Stimulated activated CD8-positive, alpha-beta memory T cell treated with anti-CD3 and anti-CD28 coated beads, Interleukin-15, amount 100 ng/mL, for 4 hours (primary cell): Measurements from ENCODE around the gene LZIC.
"Not testable (repeated sequence)": the region's sequence is repeated elsewhere in the genome, so short reads cannot be mapped to it uniquely, and the experiment has no call there.

Source experiments
- DNase-seq, 2 donors: peaks; one replicate each; pipeline ENCODE4 v3.0.0-alpha.2; 2020; ENCODE audit warnings: low read depth in 2 of 2

LZIC gene

DNA sequence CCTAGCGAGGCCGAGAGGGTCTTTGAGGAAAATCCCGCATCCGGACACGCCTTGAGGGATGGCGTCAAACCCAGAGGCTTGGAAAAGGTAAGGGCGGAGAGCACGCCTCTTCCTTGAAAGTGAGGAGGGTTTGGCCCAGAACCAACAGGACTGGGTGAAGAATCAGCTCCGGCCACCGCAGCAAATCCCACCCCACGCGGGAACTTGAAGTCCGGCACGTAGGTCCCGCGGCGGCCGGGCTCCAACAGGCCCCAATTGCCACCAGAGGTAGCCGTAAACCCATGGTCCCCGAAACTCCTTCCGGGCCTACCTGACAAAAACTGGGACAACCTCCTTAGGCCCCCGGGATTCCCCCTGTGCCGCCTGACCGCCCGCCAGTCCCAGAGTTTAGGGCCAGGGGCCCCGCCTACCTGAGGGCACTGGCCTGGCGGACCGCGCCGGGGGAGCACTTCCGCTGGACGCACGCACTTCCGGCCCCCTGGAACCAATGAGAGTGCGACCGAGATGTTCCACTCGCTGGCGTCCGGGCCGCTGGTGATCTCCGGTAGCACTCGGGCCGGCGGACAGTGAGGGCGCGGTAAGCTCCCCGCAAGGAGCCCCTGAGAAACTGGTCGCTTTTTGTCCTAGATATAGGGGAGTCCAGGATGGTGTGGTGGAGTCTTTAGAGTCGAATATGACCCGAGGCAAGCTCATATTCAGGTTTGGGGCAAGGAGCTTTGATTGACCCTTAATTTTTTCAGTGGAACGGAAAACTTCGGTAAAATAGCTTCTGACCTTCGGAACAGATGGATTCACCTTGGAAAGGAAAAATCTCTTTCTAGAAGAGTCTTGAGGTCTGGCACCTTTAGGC lies at the start of gene LZIC, which contains the start of gene NMNAT1:
LZIC (minus strand) TSS at position 453 of the 850 bp plus-strand sequence. CDS start 6,772 bp downstream, outside the sequence.
NMNAT1 (plus strand) TSS at position 537 of the 850 bp plus-strand sequence. CDS start 28,599 bp downstream, outside the sequence.
- DNase-seq = peak; percentile 77

DNA sequence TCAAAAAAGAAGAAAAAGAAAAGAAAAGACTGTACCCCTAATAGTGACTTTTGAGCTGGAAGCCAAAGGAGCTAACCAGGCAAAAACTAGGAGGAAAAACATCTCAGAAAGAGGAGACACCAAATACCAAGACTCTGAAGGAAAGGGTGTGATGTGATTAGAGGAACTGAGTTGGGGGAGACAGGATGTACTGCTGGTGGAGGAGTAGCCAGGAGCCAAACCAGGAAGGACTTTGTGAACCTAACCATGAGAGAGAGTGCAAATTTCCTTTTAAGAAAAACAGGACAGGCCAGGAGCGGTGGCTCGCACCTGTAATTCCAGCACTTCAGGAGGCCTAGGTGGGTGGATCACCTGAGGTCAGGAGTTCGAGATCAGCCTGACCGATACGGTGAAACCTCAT lies 49.7 kb upstream of the LZIC start:
- DNase-seq = no peak

DNA sequence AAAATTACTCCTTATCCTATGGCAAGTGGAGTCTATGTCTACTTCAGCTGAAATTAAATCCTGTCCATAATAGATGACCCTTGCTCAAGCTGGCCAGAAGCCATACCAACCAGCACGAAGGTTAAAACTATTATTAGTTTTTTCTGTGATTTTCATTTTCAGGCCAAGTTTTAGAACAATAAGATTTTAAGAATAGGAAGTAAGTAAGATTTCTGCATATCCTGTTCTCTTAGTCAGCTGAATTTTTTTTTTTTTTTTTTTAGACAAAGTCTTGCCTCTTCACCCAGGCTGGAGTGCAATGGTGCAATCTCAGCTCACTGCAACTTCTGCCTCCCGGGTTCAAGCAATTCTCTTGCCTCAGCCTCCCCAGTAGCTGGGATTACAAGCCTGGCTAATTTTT lies 47.8 kb upstream of the LZIC start:
- no peak for DNase-seq

DNA sequence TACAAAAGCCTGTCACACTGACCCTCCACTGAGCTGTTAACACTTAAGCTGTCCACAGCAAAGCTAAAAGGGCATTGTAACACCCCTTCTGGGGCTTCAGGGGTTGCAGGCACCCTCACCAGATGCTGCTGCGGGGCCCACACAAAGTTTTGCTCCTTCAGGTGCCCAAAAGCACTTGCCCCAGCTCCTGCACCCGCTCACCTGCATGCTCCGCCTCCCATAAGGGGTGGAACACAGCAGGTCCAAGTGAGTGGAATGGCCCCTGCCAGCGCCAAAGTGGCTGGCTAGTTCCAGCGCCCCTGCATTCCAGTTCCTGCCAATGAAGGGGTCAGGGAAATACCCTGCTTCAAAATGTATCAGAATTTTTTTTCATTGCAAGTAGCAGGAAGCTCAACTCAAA lies 46.6 kb upstream of the LZIC start:
- DNase-seq = no peak

DNA sequence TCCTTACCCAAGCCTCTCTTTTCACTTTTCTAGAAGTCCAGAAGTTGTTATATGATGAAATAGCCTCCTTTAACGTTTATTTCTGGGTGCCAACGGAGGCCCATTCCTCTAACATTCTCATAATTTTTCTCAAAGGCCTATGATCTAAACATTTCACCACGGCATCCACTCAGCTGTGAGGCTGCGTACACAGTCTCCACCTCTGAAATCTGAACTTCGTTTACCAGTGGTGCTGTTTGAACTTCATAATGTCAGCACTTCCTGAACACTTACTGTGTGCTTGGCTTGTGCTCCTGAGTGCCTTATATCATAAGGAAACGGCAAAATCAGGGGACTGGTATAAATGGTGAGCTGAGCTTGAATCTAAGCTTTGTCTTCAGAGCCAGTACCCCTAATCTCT lies 41.8 kb upstream of the LZIC start:
- DNase-seq = no peak

DNA sequence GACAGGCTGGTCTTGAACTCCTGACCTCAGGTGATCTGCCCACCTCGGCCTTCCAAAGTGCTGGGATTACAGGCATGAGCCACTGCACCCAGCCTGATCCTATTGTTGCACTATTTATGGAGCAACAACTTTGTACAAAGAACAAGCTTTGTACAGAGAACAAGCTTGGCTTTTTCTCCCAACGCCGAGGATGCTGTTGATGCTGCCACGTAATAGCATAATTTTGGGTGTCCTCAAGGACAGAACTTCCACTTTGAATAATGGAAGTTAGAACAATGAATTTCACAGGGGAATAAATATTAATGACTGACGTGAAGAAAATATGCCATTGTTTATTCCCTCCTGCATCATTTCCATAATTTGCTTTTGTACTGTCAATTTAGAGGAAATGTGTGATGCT lies 41.1 kb upstream of the LZIC start:
- no peak for DNase-seq

DNA sequence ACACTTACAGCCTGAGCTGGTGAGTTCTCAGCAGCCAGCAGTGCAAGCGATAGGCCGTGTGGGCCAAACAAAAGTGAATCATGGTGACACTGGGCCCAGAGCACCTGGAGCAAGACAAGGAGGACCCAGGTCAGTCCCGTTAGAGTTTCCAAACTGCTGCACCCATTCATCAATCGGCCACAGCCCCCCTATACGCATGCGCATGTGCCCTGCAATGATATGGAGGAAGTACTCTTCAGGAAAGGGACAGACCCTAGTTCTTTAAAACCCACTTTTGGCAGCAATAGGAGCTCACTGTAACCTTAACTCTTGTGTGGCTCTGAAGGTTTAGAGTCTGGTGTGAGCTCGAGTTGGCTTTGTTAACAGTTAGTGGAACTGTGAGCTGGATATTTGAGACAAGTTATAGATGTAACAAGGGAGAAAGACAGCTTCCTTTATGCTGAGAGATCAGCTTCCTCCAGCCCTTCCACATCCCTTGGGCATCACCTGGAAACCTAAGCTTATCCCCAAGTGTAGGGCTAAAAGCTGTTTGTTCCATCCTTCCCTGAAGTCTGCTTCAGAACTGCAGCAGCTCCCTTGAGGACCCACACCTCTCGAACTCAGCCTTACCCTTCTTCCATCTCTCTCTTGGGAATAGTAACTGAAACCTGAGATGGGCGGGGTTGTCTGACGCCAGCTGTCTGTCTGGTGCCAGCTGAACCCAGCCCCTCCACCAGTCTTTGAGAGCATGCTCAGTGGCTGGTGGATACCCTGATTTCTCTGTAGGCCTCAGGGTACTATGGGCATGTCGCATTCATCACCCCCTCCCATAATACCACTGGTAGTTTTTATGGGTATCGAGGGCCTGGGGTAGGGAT lies 17.7 kb upstream of the LZIC start:
- DNase-seq = no peak

DNA sequence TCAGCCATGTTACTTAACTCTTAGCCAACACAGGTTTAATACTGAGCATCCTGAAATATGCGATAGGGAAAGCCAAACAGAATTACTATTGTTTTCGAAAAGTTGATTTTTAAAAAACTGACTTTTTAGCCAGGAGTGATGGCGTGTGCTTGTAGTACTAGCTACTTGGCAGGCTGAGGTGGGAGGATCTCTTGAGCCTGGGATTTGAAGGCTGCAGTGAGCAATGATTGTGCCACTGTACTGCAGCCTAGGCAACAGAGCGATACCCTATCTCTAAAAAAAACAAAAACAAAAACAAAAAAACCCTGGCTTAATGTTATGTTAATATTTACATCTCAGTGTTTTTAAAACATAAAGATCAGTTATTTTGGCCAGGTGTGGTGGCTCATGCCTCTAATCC lies 16.8 kb upstream of the LZIC start:
- DNase-seq = no peak

DNA sequence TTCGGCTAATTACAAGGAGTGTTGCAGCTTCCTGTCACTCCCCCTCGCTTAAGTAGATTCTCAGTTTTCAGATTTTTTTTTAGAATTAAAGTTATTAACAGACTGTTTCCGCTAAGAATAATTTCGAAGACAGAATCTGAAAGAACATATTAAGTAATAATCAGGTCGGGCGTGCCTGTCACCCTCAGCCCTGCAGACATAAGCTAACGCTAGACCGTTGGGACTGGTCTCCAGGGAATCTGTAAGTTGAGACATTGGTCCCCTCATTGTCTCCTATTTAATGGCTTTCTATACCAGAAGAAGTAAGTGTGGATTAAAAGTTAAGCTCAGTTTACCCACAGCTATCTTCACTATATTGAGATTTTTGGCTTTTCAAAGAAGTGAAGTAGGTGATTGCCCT lies 14.5 kb upstream of the LZIC start:
- DNase-seq = no peak

DNA sequence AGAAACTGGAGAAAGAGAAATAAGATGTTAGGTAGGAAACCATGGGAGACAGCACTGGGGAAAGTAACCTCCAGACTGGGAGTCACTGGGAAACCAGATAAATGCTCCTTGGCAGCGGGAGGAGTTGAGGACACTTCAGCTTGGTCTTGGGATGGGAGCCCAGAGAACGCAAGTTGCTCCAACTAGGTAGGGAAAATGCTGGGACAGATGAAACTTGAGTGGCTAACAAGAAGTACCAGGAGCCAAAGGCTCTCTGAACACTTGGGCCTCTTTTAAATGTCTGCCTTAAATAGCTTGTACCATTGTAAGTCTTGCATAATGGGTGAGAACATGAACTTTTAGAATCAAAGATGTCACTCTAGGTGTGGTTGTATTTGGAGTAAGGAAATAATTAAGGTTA lies 3.1 kb upstream of the LZIC start:
- DNase-seq = no peak

DNA sequence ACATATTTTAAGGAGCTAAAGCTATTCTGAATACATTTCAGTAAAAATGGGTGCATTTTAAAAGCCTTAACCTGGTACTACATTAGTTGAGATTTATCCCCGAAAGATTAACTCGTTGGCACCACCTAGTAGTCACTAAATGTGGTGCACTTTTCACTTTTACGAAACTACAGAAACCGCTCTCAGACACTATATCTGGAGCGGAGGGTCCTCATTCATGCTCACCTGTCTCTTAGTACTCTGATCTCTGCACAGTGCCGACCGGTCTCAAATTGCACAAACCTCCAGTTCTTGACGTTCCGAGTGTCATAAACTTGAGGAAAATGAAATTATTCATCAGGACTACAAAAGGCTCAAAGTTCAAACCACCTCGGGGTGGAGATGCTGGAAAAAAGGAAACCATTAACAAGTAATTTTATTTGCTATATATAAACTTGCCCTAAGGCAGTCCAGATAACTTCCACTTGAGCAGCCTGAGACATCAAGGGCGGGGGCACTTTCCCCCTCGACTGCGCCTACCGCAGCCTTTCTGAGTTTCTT lies 722 bp downstream of the LZIC start:
- peak in 1 of 2 donors; percentile 1 for DNase-seq

DNA sequence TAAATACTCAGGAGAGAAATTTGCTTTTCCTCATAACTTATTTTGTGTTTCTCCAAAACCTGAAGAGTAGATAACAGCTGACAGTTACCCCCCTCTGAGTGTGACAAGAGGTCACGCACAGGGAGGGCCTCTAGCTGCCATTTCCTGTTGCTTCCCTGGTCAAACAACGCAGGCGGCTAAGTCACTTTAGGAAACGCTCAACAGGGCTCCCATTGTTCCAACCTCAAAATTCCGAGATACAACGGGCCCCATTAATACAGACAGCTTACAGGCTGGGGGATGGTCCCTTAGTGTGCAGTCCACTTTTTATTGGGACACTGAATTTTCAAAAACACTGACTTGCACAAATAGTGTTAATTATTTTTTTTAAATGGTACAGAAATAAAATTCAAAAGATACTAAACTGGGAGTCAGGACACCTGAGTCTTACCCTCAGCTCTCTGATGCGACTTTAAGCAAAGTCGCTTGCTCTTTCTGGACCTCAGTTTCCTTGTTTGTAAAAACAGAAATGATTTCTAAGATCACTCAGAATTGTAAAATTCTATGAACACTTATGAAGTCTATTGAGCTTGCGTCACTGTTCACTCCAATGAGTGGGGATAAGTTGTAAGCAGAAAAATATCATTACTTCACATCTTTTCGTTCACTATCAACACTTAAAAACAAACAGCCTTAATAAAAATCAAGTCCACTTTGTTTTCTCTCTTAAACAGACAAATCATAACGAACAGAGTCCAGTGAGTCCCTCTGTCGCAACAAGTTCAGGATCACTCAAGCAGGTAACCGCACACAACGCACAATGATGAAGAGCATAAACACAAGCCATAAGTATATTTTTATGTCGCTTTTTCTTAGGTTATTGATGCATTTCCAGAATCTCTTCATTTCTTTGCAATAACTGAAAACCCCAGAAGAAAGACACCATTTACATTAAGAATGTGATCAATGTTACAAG lies 13.5 kb downstream of the LZIC start:
- DNase-seq = no peak

DNA sequence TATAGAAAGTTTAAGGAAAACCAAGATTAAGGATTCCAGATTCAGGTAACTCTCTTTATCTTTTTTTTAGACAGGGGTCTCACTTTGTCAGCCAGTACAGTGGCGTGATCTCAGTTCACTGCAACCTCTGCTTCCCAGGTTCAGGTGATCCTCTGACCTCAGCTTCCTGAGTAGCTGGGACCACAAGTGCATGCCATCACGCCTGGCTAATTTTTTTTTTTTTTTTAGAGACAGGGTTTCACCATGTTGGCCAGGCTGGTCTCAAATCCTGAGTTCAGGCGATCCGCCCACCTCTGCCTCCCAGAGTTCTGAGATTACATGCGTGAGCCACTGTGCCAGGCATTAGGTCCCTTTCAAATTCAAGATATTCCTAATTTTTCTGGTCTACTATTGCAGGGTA lies 15.9 kb downstream of the LZIC start:
- no peak for DNase-seq

DNA sequence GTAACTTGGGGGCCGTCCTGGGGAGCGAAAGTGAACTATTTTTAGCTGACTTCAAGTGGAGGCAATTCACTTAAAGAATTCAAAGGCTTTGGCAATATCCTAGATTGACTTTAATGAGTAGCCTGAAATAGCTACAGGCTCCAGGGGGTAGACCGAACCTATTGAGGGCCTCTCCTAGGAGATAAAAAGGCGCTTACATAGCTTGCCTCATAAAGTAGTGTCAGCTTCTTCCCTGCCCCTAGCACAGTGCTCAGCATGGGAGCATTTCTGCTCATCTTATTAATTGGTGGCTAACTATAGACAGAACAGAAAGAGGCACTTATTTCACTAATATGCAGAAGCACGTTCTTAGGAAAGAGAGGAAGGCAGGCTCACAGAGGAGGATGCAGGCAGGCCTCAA lies 20.8 kb downstream of the LZIC start:
- DNase-seq = no peak

DNA sequence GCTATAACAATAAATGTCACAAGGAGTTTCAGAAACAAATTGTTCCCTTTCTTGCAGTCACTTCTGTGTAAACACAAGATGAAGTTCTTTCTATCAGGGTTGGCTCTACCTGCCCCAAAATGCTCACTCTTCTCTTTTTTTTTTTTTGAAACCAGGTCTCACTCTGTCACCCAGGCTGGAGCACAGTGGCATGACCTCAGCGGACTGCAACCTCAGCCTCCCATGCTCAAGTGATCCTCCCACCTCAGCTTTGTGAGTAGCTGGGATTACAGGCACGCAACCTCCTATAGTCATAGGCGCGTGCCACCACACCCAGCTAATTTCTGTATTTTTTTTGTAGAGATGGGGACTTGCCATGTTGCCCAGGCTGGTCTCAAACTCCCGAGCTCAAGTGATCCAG lies 22.6 kb downstream of the LZIC start:
- no peak for DNase-seq

DNA sequence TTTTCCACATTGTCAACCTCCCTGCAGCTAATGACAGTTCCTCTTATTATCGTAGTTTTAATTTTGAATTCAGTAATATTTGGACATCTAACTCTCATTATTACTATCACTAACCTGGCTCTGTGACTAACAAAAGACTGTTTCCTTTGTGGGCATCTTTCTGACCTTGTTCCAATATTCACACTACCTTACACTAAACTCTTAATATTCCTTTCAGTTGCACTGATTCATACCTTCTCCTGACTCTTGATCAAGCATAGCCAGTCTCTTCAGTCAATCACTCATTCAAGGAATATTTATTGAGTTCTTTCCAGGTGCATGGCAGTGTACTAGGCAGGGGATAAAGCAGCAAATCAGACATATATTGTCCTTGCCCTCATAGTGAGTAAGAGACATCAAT lies 25.3 kb downstream of the LZIC start:
- no peak for DNase-seq

DNA sequence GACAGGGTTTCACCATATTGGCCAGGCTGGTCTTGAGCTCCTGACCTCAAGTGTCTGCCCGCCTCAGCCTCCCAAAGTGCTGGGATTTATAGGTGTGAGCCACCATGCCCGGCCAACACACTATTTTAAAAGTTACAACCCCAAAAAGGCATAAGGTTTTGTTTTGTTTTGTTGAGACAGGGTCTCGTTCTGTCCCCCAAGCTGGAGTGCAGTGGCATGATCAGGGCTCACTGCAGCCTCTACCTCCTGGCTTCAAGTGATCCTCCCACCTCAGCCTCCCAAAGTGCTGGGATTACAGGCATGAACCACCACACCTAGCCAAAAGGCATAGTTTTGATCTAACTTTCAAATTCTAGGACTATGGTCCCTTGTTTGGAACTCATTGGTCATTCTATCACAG lies 25.7 kb downstream of the LZIC start:
- DNase-seq = not testable (repeated sequence)

DNA sequence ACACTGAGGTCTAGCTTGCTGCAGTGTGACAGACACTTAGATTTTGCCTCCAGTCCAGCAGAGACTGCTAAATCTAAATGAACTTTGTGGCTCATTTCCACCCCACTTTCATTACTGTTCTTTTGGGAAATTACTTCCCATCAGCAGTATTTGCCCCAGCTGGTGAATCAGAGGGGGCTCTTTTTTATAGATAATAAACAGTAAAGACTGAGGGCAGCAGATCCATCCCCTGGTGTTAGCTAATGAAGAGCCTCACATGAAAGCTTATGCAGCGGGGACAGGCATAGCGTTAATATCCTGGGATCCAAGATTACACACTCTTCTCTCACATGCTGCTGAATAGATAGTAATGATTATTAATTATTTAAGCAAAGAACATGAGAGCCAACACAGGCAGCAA lies 26.7 kb downstream of the LZIC start:
- no peak for DNase-seq

DNA sequence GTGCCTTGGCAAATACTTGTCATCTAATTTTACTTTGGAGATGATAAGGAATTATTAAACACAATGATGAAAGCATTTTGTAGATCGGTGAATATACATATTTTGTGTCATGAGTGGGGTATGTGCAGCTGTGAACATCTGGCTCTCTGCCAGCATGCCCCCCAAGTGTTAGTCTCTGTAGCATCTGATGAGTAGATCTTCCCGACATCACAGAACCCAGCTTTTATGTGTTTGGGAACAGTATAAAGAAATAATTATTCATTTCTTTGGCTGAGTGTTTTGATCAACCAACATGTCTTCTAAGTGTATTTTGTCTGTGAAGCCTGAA lies 28.6 kb downstream of the LZIC start:
- DNase-seq = no peak

DNA sequence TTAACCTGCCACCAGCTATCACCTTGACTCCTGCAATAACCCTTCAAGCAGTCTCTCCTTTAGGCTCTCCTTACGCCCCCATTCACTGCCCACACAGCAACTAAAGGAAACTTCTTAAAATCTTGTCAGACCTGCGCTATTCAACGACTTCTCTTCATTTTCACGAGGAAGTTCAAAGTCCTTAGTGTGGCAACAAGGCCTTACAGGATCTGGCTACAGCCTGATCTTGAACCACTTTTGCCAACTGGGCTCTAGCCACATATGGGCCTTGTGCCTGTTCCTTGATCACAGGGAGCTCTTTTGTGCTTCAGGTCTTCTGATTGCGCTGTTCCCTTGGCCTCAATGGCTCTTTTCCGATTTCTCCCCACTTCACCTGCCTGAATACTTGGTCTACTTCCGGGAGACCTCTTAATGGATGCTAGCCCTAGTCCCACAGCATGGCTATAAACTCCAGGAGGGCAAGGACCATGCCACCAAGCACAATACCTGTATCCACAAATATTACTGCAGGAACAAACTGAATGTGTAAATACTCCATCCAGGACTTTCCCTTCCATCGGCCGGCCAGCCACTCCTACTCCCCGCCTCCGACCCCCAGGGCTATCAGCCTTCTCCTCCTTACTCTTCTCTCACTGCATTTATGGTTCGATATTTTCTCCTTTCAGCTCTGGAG lies 30.8 kb downstream of the LZIC start:
- no peak for DNase-seq
